ENCODE data around the gene ELP4.

DNA sequence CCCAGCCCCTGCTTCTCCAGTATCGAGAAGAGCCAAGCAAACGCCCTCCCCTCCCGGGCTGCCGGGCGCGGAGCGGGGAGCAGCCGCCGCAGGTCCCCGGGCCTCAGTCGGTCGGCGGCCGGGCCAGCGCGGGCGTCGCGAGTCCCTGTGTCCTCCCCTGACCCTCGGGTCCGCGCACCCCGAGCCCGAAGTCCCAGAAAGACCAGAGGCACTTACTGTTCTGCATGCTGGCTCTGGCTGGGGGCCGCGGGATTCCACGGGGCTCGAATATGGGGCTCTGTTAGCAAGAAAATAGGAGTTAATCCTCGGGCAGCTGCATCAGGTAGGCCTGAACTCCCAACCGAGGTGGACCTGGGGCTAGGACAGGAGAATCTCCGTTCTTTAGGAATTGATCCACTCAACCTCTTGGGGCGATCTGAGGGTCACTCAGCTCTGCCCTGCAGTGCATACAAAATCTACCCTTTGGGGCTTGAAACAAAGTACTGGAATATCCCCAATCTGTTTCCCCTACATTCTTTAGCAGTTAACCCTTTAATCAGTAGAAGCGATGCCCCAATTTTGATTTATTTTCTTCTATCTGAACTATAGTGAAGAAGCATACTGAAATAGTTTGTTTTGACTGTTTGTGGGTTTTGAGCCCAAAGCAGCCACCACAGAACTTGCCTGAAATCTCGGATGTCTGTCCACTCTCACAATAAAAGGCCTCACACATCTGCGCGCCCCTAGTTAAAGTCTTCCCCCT is 296.8 kb downstream of the ELP4 start:
- TF ChIP-seq YY1 (tag by site-specific recombination; IDR thresholded peaks at IDR 0.05), result no peak
- TF ChIP-seq, protein P1, sequence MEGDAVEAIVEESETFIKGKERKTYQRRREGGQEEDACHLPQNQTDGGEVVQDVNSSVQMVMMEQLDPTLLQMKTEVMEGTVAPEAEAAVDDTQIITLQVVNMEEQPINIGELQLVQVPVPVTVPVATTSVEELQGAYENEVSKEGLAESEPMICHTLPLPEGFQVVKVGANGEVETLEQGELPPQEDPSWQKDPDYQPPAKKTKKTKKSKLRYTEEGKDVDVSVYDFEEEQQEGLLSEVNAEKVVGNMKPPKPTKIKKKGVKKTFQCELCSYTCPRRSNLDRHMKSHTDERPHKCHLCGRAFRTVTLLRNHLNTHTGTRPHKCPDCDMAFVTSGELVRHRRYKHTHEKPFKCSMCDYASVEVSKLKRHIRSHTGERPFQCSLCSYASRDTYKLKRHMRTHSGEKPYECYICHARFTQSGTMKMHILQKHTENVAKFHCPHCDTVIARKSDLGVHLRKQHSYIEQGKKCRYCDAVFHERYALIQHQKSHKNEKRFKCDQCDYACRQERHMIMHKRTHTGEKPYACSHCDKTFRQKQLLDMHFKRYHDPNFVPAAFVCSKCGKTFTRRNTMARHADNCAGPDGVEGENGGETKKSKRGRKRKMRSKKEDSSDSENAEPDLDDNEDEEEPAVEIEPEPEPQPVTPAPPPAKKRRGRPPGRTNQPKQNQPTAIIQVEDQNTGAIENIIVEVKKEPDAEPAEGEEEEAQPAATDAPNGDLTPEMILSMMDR (tag by site-specific recombination; IDR thresholded peaks at IDR 0.05), result no peak
- TF ChIP-seq SCRT1 (tag by site-specific recombination; IDR thresholded peaks at IDR 0.05; ENCODE audit: borderline replicate concordance), result no peak

All from HEK293 (cell line).